Measurements from ENCODE around the gene CADM1.

CADM1 gene

DNA sequence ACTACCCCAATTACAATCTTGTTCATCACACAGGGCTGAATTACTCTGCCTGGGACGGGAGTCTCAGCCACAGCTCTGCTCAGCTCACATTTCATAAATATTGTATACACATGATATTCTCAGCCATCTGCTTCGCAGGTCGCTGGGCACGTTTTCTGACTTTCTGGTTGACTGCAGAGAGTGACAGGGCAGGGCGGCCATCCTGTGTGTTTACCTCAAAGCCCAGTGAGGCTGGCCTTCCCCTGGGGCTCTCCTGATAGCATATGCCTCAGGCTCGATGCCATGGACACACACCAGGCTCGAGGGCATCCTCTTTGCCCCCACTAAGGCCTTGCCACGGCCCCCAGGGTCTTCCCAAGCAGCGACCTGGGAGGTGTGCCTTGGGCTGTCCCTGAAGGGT, 345.0 kb downstream of the CADM1 start:
- Histone ChIP-seq H3K36me3 (ENCODE audit: control insufficient read depth, low read length) (no peaks in the 10 kb centered on the region), H3K9me2 (replicated peaks; ENCODE audit: control insufficient read depth, low read length) (no peaks in the 10 kb centered on the region), H3K27ac (ENCODE audit: low read depth, low read length) (no peak overlapping the region), H3F3A (ENCODE audit: control insufficient read depth, insufficient read depth) (no peaks in the 10 kb centered on the region), H3K4me2 (ENCODE audit: low read length) (no peak overlapping the region), H3K4me3 (ENCODE audit: low read length) (no peak overlapping the region), H4K20me1 (ENCODE audit: control insufficient read depth, insufficient read depth, low read depth, low read length) (no peaks in the 10 kb centered on the region), H3K79me2 (ENCODE audit: control insufficient read depth, low read length) (no peaks in the 10 kb centered on the region), H3K9me3 (ENCODE audit: control insufficient read depth, insufficient read depth, low read length) (no peaks in the 10 kb centered on the region), H3K27me3 (ENCODE audit: control insufficient read depth, low read length) (no peaks in the 10 kb centered on the region), H3K4me1 (ENCODE audit: control insufficient read depth, low read length) (no peaks in the 10 kb centered on the region)
- TF ChIP-seq, protein P1, sequence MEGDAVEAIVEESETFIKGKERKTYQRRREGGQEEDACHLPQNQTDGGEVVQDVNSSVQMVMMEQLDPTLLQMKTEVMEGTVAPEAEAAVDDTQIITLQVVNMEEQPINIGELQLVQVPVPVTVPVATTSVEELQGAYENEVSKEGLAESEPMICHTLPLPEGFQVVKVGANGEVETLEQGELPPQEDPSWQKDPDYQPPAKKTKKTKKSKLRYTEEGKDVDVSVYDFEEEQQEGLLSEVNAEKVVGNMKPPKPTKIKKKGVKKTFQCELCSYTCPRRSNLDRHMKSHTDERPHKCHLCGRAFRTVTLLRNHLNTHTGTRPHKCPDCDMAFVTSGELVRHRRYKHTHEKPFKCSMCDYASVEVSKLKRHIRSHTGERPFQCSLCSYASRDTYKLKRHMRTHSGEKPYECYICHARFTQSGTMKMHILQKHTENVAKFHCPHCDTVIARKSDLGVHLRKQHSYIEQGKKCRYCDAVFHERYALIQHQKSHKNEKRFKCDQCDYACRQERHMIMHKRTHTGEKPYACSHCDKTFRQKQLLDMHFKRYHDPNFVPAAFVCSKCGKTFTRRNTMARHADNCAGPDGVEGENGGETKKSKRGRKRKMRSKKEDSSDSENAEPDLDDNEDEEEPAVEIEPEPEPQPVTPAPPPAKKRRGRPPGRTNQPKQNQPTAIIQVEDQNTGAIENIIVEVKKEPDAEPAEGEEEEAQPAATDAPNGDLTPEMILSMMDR (IDR thresholded peaks at IDR 0.05; ENCODE audit: low read depth, low read length, poor library complexity, severe bottlenecking), result no peak
- no peak for TF ChIP-seq EZH2phosphoT487 (IDR thresholded peaks at IDR 0.05; ENCODE audit: borderline replicate concordance, low read length)

DNA sequence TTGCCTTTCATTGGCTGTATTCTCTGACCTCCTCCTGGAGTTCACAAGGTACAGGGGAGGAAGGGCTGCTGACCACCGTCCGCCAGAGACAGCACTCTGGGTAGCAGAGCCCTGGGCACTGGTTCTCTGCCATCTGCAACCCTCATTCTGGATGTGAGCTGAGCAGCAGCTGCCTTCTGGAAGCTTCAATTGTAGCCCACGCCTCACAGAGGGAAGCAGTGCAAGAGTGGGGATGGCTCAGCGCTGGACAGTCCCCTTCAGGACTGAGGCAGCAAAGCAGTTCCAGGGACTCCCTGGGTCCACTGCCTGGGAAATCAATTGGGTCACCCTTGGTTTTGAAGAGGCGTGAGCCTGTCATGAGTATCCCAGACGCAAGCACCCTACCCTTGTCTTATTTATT, 346.2 kb downstream of the CADM1 start:
- no peak overlapping the region for H3K27ac ChIP-seq (ENCODE audit: low read depth, low read length)
- H3K36me3 ChIP-seq (ENCODE audit: control insufficient read depth, low read length), result no peaks in the 10 kb centered on the region
- H3K79me2 ChIP-seq (ENCODE audit: control insufficient read depth, low read length), result no peaks in the 10 kb centered on the region
- no peaks in the 10 kb centered on the region for H3K9me3 ChIP-seq (ENCODE audit: control insufficient read depth, insufficient read depth, low read length)
- H3K27me3 ChIP-seq (ENCODE audit: control insufficient read depth, low read length), result no peaks in the 10 kb centered on the region
- H3K4me1 ChIP-seq (ENCODE audit: control insufficient read depth, low read length), result no peaks in the 10 kb centered on the region
- H3K4me3 ChIP-seq (ENCODE audit: low read length), result no peak overlapping the region
- no peak for TF ChIP-seq EZH2phosphoT487 (IDR thresholded peaks at IDR 0.05; ENCODE audit: borderline replicate concordance, low read length)
- TF ChIP-seq, protein P1 (IDR thresholded peaks at IDR 0.05; ENCODE audit: low read depth, low read length, poor library complexity, severe bottlenecking), result no peak
- H3K4me2 ChIP-seq (ENCODE audit: low read length), result no peak overlapping the region
- no peaks in the 10 kb centered on the region for H3K9me2 ChIP-seq (replicated peaks; ENCODE audit: control insufficient read depth, low read length)
- H3F3A ChIP-seq (ENCODE audit: control insufficient read depth, insufficient read depth), result no peaks in the 10 kb centered on the region
- no peaks in the 10 kb centered on the region for H4K20me1 ChIP-seq (ENCODE audit: control insufficient read depth, insufficient read depth, low read depth, low read length)

DNA sequence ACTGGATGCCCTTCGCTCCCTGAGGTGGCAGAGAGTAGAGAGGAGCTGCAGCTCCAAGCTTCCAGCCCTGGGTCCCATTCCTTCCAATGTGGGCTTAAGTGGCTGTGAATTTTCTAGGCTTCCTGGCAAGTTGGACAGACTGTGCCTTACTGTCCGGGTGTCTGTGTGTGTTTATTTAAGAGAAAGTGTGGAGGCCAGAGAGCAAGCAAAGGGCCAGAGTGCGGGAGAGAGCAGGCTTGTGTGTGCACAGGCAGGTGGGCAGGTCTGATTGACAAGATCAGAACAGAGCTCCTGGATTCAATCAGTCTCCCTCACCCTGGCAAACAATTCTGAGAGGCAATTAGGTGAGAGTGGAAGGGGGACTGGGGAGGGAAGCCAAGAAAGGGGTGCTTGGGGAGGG, 347.0 kb downstream of the CADM1 start:
- Histone ChIP-seq H3K9me2 (replicated peaks; ENCODE audit: control insufficient read depth, low read length) (no peaks in the 10 kb centered on the region), H3K9me3 (ENCODE audit: control insufficient read depth, insufficient read depth, low read length) (no peaks in the 10 kb centered on the region), H3F3A (ENCODE audit: control insufficient read depth, insufficient read depth) (no peaks in the 10 kb centered on the region), H3K27me3 (ENCODE audit: control insufficient read depth, low read length) (no peaks in the 10 kb centered on the region), H3K27ac (ENCODE audit: low read depth, low read length) (no peak overlapping the region), H3K79me2 (ENCODE audit: control insufficient read depth, low read length) (no peaks in the 10 kb centered on the region), H3K36me3 (ENCODE audit: control insufficient read depth, low read length) (no peaks in the 10 kb centered on the region), H3K4me3 (ENCODE audit: low read length) (no peak overlapping the region), H3K4me2 (ENCODE audit: low read length) (no peak overlapping the region), H4K20me1 (ENCODE audit: control insufficient read depth, insufficient read depth, low read depth, low read length) (no peaks in the 10 kb centered on the region), H3K4me1 (ENCODE audit: control insufficient read depth, low read length) (no peaks in the 10 kb centered on the region)
- no peak for TF ChIP-seq EZH2phosphoT487 (IDR thresholded peaks at IDR 0.05; ENCODE audit: borderline replicate concordance, low read length)
- TF ChIP-seq, protein P1 (IDR thresholded peaks at IDR 0.05; ENCODE audit: low read depth, low read length, poor library complexity, severe bottlenecking), result no peak

DNA sequence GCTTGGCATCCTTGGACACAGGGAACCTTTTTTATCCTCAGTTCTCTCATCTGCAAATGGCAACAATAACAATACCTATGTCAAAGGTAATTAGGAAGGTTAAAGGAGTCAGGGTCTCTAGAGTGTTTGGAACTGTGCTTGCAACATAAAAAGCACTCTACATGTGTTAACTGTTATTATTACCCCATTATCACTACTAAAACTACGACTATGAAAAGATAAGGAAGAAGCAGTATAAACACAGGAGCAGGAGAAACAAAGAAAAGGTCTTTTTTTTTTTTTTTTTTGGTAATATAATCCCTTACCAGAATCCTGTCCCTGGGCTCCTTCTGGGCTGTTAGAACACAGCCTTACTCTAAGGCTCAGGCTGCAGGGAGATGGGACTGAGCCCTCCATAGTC, 348.2 kb downstream of the CADM1 start:
- no peaks in the 10 kb centered on the region for H3K79me2 ChIP-seq (ENCODE audit: control insufficient read depth, low read length)
- no peaks in the 10 kb centered on the region for H3K27me3 ChIP-seq (ENCODE audit: control insufficient read depth, low read length)
- H3K4me2 ChIP-seq (ENCODE audit: low read length), result no peak overlapping the region
- no peak overlapping the region for H3K4me3 ChIP-seq (ENCODE audit: low read length)
- H3K4me1 ChIP-seq (ENCODE audit: control insufficient read depth, low read length), result no peaks in the 10 kb centered on the region
- no peaks in the 10 kb centered on the region for H3F3A ChIP-seq (ENCODE audit: control insufficient read depth, insufficient read depth)
- no peaks in the 10 kb centered on the region for H3K9me2 ChIP-seq (replicated peaks; ENCODE audit: control insufficient read depth, low read length)
- no peaks in the 10 kb centered on the region for H4K20me1 ChIP-seq (ENCODE audit: control insufficient read depth, insufficient read depth, low read depth, low read length)
- H3K9me3 ChIP-seq (ENCODE audit: control insufficient read depth, insufficient read depth, low read length), result no peaks in the 10 kb centered on the region
- no peaks in the 10 kb centered on the region for H3K36me3 ChIP-seq (ENCODE audit: control insufficient read depth, low read length)
- no peak overlapping the region for H3K27ac ChIP-seq (ENCODE audit: low read depth, low read length)
- TF ChIP-seq, protein P1 (IDR thresholded peaks at IDR 0.05; ENCODE audit: low read depth, low read length, poor library complexity, severe bottlenecking), result no peak
- TF ChIP-seq EZH2phosphoT487 (IDR thresholded peaks at IDR 0.05; ENCODE audit: borderline replicate concordance, low read length), result no peak
